ENCODE results near the gene CCDC148. TPM values are rescaled to one million over a fixed set of nuclear protein-coding genes. Genes with fewer than 3 reads are reported as not detected.
A peak's percentile ranks its signal among the peaks of the same experiment; 100 is the strongest.
"Not testable (repeated sequence)": the region's sequence is repeated elsewhere in the genome, so short reads cannot be mapped to it uniquely, and the experiment has no call there.

CCDC148 gene
- polyA plus RNA-seq, 3 donors = not detected

GRCh38 chr2:158443606-158444005, 12.9 kb downstream of the CCDC148 start:
- H3K27me3 Mint-ChIP-seq (ENCODE audit: low read depth in 3 of 3) = peaks cover 2 to 3% (median 2%) of the 10 kb centered on the region in 3 donors
- Histone ChIP-seq H3K9me3 (replicated peaks in 1 of 2; ENCODE audit: control insufficient read depth in 1 of 2, insufficient read depth in 1 of 2, low read length in 2 of 2) (no peaks in the 10 kb centered on the region), H3K4me2 (replicated peaks; ENCODE audit: extremely low read depth, low read length, poor library complexity, severe bottlenecking) (no peak overlapping the region), H3K9ac (ENCODE audit: insufficient read depth, low read length, poor library complexity, severe bottlenecking) (no peak overlapping the region), H3K79me2 (ENCODE audit: insufficient read depth, low read length) (no peaks in the 10 kb centered on the region), H2AFZ (ENCODE audit: insufficient read depth, low read depth, low read length, poor library complexity, severe bottlenecking) (no peak overlapping the region), H3K27ac (ENCODE audit: low read depth in 1 of 2, low read length in 2 of 2) (no peak overlapping the region), H3K4me1 (ENCODE audit: control insufficient read depth in 1 of 2, insufficient read depth in 2 of 2, low read length in 2 of 2) (no peaks in the 10 kb centered on the region), H3K27me3 (ENCODE audit: control insufficient read depth in 2 of 2, insufficient read depth in 2 of 2, low read length in 2 of 2) (no peaks in the 10 kb centered on the region), H3K36me3 (replicated peaks in 1 of 2; ENCODE audit: control insufficient read depth in 1 of 2, insufficient read depth in 2 of 2, low read length in 2 of 2) (no peaks in the 10 kb centered on the region), H3K4me3 (replicated peaks in 1 of 3; ENCODE audit: low read depth in 2 of 3, low read length in 3 of 3) (no peak overlapping the region), H4K20me1 (ENCODE audit: insufficient read depth, low read length) (no peaks in the 10 kb centered on the region)
- intact Hi-C loops (cut with micrococcal nuclease) = no loop called here
- no CpG with 5 or more reads among the region's 1 CpG for WGBS (ENCODE audit: insufficient coverage)
- no peak overlapping the region for H3K4me3 Mint-ChIP-seq
- no peaks in the 10 kb centered on the region for H3K36me3 Mint-ChIP-seq
- peaks cover 0 to 4% (median 2%) of the 10 kb centered on the region in 7 donors for H3K9me3 Mint-ChIP-seq
- DNase-seq = no peak
- TF ChIP-seq CTCF (IDR thresholded peaks at IDR 0.05) = no peak
- H3K4me1 Mint-ChIP-seq = no peaks in the 10 kb centered on the region
- H3K27ac Mint-ChIP-seq = no peak overlapping the region

GRCh38 chr2:158439062-158439461, 17.5 kb downstream of the CCDC148 start:
- H2AFZ ChIP-seq (ENCODE audit: insufficient read depth, low read depth, low read length, poor library complexity, severe bottlenecking); H3K36me3 ChIP-seq (replicated peaks in 1 of 2; ENCODE audit: control insufficient read depth in 1 of 2, insufficient read depth in 2 of 2, low read length in 2 of 2); H3K4me3 ChIP-seq (replicated peaks in 1 of 3; ENCODE audit: low read depth in 2 of 3, low read length in 3 of 3); DNase-seq; H3K4me3 Mint-ChIP-seq; H4K20me1 ChIP-seq (ENCODE audit: insufficient read depth, low read length); H3K27me3 Mint-ChIP-seq (ENCODE audit: low read depth in 3 of 3); H3K4me1 Mint-ChIP-seq; H3K27ac ChIP-seq (ENCODE audit: low read depth in 1 of 2, low read length in 2 of 2); intact Hi-C loops (cut with micrococcal nuclease); H3K4me1 ChIP-seq (ENCODE audit: control insufficient read depth in 1 of 2, insufficient read depth in 2 of 2, low read length in 2 of 2); H3K36me3 Mint-ChIP-seq; H3K4me2 ChIP-seq (replicated peaks; ENCODE audit: extremely low read depth, low read length, poor library complexity, severe bottlenecking); H3K27me3 ChIP-seq (ENCODE audit: control insufficient read depth in 2 of 2, insufficient read depth in 2 of 2, low read length in 2 of 2); H3K9ac ChIP-seq (ENCODE audit: insufficient read depth, low read length, poor library complexity, severe bottlenecking); H3K79me2 ChIP-seq (ENCODE audit: insufficient read depth, low read length); H3K9me3 ChIP-seq (replicated peaks in 1 of 2; ENCODE audit: control insufficient read depth in 1 of 2, insufficient read depth in 1 of 2, low read length in 2 of 2): not testable (repeated sequence)
- 100% methylated on average over 2 of the region's 4 CpGs for WGBS (ENCODE audit: insufficient coverage)
- Mint-ChIP-seq H3K27ac (peak overlapping the region in 1 of 7 donors; percentile 28), H3K9me3 (peaks cover 4 to 16% (median 7%) of the 10 kb centered on the region in 7 donors)

- H3K9ac ChIP-seq (ENCODE audit: insufficient read depth, low read length, poor library complexity, severe bottlenecking); H3K27ac Mint-ChIP-seq; H4K20me1 ChIP-seq (ENCODE audit: insufficient read depth, low read length); H3K4me2 ChIP-seq (replicated peaks; ENCODE audit: extremely low read depth, low read length, poor library complexity, severe bottlenecking); intact Hi-C loops (cut with micrococcal nuclease); H3K4me3 ChIP-seq (replicated peaks in 1 of 3; ENCODE audit: low read depth in 2 of 3, low read length in 3 of 3); H3K36me3 ChIP-seq (replicated peaks in 1 of 2; ENCODE audit: control insufficient read depth in 1 of 2, insufficient read depth in 2 of 2, low read length in 2 of 2); H3K4me1 ChIP-seq (ENCODE audit: control insufficient read depth in 1 of 2, insufficient read depth in 2 of 2, low read length in 2 of 2); H3K4me1 Mint-ChIP-seq; H3K79me2 ChIP-seq (ENCODE audit: insufficient read depth, low read length); H3K27me3 ChIP-seq (ENCODE audit: control insufficient read depth in 2 of 2, insufficient read depth in 2 of 2, low read length in 2 of 2); H3K36me3 Mint-ChIP-seq; H3K27ac ChIP-seq (ENCODE audit: low read depth in 1 of 2, low read length in 2 of 2); H3K27me3 Mint-ChIP-seq (ENCODE audit: low read depth in 3 of 3); DNase-seq; H3K4me3 Mint-ChIP-seq; H2AFZ ChIP-seq (ENCODE audit: insufficient read depth, low read depth, low read length, poor library complexity, severe bottlenecking): not testable (repeated sequence)
- H3K9me3 ChIP-seq (replicated peaks in 1 of 2; ENCODE audit: control insufficient read depth in 1 of 2, insufficient read depth in 1 of 2, low read length in 2 of 2) = peaks cover 6 to 18% of the 10 kb centered on the region in 2 donors
- over 99% methylated on average over 12 of the region's 13 CpGs for WGBS (ENCODE audit: insufficient coverage)
- H3K9me3 Mint-ChIP-seq = peaks cover 10 to 31% (median 15%) of the 10 kb centered on the region in 7 donors
Measured at GRCh38 chr2:158433716-158434115, 22.8 kb downstream of the CCDC148 start.
